Fibroblast of the aortic adventitia (primary cell): ENCODE data around the gene ABLIM2. TPM values are rescaled to one million over a fixed set of nuclear protein-coding genes. Genes with fewer than 3 reads are reported as not detected.

Experiments
- DNase-seq: peaks from one replicate; pipeline ENCODE4 v3.0.0-alpha.2; 2010; ENCODE audit warnings: low read depth
- H3K4me3 ChIP-seq: 2 replicates; pipeline ENCODE4 v1.5.1; 2011; ENCODE audit warnings: low read depth, mild to moderate bottlenecking, control low read depth, low read length, moderate library complexity
- total RNA-seq: library from RNA; depleted of rRNA; stranded (reverse); fragments of >200 nt; gene quantifications from 2 replicates; pipeline ENCODE4 v1.2.3, GENCODE V29; 2012; ENCODE audit warnings: low replicate concordance
- TF ChIP-seq, protein P1 (sequence below): IDR thresholded peaks from 2 replicates; pipeline ENCODE4 v1.5.1; 2011; ENCODE audit warnings: mild to moderate bottlenecking, low read length, control low read depth, inconsistent platforms; ENCODE audit not compliant: insufficient read depth

ABLIM2 gene
- total RNA-seq, 1 donor = under 0.01 TPM

DNA sequence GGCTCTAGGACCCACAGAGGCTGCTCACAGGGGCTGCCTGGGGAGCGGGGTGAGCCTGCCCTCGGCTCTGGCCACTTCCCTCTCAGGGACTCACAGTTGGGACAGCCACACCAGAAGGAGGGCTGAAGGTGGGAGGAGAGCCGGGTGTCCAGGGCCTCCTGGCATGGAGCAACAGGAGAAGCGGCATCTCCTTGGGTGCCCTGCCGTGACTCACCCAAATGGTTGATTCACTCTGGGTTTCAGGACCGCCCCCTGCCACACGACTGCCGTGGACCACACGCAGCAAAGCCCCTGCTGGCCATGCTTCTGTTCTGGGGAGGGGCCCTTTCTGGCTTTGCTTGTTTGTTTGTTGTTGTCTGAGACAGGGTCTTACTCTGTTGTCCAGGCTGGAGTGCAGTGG, 132.9 kb downstream of the ABLIM2 start:
- TF ChIP-seq, protein P1, sequence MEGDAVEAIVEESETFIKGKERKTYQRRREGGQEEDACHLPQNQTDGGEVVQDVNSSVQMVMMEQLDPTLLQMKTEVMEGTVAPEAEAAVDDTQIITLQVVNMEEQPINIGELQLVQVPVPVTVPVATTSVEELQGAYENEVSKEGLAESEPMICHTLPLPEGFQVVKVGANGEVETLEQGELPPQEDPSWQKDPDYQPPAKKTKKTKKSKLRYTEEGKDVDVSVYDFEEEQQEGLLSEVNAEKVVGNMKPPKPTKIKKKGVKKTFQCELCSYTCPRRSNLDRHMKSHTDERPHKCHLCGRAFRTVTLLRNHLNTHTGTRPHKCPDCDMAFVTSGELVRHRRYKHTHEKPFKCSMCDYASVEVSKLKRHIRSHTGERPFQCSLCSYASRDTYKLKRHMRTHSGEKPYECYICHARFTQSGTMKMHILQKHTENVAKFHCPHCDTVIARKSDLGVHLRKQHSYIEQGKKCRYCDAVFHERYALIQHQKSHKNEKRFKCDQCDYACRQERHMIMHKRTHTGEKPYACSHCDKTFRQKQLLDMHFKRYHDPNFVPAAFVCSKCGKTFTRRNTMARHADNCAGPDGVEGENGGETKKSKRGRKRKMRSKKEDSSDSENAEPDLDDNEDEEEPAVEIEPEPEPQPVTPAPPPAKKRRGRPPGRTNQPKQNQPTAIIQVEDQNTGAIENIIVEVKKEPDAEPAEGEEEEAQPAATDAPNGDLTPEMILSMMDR = no peak
- DNase-seq = no peak
- H3K4me3 ChIP-seq = no peak overlapping the region

GRCh38 chr4:8024073-8024786, 134.4 kb downstream of the ABLIM2 start:
- DNase-seq = no peak
- H3K4me3 ChIP-seq = no peak overlapping the region
- TF ChIP-seq, protein P1 = no peak

- TF ChIP-seq, protein P1 = no peak
These were observed 134.9 kb downstream of the ABLIM2 start for GRCh38 chr4:8023696-8024033.

GRCh38 chr4:8022767-8023695, 135.6 kb downstream of the ABLIM2 start:
- H3K4me3 ChIP-seq = no peak overlapping the region
- TF ChIP-seq, protein P1 = no peak
- no peak for DNase-seq

More at GRCh38 chr4:8023696-8024033, 134.9 kb downstream of the ABLIM2 start:
- no peak overlapping the region for H3K4me3 ChIP-seq
- DNase-seq = no peak

DNA sequence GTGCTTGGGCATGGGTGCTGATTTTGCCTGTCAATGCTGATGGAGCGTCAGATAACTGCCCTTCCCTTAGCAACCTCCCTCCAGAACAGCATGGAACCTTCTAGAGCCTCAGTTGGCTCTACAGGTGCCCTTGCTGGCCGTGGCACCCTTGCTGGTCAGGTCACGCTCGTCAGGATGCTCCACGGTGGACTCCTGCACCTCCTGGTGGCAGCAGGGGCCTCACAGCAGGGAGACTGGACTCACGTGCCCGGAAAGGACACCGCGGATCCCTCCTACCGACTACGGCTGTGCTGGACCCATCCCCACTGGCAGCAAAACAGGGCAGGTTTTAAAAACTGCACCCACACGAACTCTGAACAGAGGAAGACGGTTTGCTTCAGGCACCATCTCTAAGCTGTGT, 136.8 kb downstream of the ABLIM2 start:
- DNase-seq = no peak
- TF ChIP-seq, protein P1 = peak; percentile 1
- H3K4me3 ChIP-seq = no peak overlapping the region

- H3K4me3 ChIP-seq = no peak overlapping the region
- TF ChIP-seq, protein P1 = no peak
- DNase-seq = no peak
These were observed 138.9 kb downstream of the ABLIM2 start for GRCh38 chr4:8019396-8020365.
